HG02798 (cell line): ENCODE measurements around the gene ADGRA1.
"Not testable (repeated sequence)": the region's sequence is repeated elsewhere in the genome, so short reads cannot be mapped to it uniquely, and the experiment has no call there.

Experiments used
- ATAC-seq: cut with Tn5 transposase; IDR thresholded peaks from one replicate; pipeline ENCODE4 v1.9.1; 2021; ENCODE audit warnings: mild to moderate bottlenecking; ENCODE audit not compliant: unreplicated experiment, poor library complexity

ADGRA1 gene

GRCh38 chr10:133107442-133107841, 19.7 kb downstream of the ADGRA1 start:
- no peak for ATAC-seq

GRCh38 chr10:133109711-133110110, 22.0 kb downstream of the ADGRA1 start:
- no peak for ATAC-seq

DNA sequence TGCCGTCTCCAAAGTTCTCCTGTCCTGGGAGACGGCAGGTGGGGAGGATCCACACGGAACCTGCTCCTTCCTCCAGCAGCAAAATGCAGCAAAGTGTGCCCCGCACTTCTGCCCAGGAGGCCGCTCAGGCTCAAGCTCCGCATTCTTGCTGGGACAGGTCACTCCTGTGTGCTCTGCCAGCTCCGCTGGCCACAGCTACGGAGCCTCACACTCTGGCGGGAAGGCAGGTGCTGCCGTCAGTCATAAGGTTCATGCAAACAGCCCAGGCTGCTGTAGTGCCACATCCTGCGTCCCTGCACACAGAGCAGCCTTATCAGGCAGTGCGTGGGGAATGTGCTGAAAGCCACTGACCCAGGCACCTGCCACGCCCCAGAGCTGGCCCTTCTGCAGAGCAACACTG, 22.4 kb downstream of the ADGRA1 start:
- no peak for ATAC-seq

GRCh38 chr10:133110609-133111275, 23.0 kb downstream of the ADGRA1 start:
- no peak for ATAC-seq

GRCh38 chr10:133111640-133112039, 23.9 kb downstream of the ADGRA1 start:
- ATAC-seq: not testable (repeated sequence)

GRCh38 chr10:133113146-133113830, 25.6 kb downstream of the ADGRA1 start:
- no peak for ATAC-seq

DNA sequence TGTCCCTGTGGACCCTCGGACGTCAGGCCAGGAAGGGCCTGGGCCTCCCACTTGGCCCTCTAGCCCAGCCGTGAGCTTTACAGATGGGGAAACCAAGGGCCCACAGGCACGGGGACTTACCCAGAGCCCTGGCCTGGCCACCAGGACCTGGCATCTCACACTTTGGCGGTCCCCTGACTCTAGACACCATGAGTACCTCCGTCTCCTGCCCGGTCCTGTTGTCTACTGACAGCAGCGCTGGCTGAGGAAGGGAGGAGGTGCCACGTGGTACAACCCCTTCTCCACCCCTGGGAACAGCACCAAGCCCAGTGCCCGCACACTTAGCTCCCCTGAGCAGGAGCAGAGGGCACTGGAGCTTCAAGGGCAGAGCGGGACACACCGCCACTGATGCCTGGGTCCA, 26.1 kb downstream of the ADGRA1 start:
- ATAC-seq: no peak

DNA sequence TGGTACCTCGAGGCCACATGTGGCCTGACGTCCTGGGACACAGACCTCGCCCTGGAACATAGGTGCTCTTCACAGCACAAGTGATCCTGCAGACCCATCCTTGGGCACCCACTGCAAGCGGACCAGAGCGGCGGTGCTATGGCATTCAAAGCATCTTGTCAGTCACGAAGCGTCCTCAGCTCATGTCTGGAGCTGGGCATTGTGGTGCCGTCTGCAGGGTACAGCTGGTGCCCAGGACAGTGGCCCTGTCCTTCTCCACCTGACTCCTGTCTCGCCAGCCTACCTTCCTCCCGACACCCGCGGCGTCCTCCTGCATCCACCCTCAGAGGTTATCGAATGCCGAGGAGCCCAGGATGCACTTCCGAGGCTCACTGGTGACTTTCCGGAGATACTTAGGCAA, 26.5 kb downstream of the ADGRA1 start:
- no peak for ATAC-seq

- no peak for ATAC-seq
Measured at GRCh38 chr10:133114726-133115452, 27.2 kb downstream of the ADGRA1 start.

DNA sequence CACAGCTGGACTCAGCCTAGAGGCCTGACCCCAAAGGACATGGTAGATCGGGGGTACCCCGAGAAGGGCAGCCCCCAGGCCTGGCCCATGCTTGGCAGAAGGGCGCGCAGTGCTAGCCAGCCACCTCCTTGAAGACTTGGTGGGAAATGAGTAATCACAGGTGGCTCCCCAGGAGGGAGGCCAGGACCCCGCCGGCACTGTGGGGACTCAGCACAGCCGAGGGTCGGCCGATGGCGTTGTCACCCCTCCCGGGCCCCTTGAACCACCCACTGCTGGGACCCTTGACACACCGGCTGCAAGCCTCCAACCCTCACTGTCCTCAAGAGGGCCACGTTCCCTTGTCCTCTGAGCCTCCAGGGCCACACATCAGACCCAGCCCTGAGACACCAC, 27.7 kb downstream of the ADGRA1 start:
- ATAC-seq: no peak

DNA sequence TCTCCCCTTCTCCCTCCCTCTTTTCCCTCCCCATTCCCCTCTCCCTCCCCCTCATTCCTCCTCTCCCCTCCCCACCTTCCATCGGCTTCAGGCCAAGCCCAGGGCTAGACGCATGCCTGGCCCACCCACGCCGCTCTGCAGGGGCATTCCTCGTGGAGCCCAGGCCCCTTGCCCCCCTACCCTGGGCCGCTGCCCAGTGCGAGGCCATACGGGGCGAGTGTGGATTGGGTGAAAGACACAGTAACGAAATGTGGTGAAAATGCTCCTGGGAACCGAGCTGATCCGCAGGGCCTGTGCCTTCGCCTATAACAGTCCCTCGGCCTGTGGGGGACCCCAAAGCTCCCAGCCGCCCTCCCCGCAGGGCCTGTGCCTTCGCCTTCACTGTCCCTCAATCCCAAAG, 28.3 kb downstream of the ADGRA1 start:
- ATAC-seq: no peak

DNA sequence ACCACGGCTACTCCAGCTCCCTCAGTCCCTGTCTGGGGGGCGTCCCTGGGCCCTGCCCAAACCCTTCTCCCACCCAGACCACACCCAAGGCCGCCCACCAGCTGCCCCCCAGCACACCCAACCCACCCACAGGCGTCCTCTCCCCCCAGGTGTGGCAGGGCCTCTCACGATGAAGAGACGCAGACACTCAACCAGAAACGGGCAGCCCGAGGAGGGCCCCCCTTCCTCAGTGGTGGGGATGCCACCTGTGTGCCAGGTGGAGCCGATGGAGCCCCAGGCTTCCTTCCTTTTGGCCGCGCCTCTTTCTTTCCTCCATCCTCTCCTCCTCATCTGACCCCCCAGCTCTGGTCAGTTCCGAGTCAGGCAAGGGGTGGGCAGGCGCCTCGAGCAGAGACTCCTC, 28.7 kb downstream of the ADGRA1 start:
- ATAC-seq: no peak

GRCh38 chr10:133117036-133117687, 29.4 kb downstream of the ADGRA1 start:
- ATAC-seq: no peak

DNA sequence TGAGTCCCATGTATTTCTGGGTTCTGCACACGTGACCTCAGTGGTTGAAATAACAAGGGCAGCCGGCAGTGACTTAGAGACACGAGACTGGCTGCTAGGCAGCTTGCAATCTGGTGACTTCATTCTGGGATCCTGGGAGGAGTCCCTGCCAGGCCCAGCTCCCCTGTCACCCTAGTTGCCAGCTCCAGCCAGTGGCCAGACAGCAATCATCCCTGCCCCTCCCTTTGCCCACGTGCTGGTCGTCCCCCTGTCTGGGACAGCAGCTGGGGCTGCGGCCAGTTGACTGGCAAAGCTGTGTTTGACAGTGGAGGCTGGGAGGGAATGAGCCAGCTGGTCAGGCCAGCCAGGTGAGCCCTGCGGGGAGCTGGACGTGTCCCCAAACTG, 30.0 kb downstream of the ADGRA1 start:
- ATAC-seq: no peak

GRCh38 chr10:133121479-133121878, 33.8 kb downstream of the ADGRA1 start:
- no peak for ATAC-seq

DNA sequence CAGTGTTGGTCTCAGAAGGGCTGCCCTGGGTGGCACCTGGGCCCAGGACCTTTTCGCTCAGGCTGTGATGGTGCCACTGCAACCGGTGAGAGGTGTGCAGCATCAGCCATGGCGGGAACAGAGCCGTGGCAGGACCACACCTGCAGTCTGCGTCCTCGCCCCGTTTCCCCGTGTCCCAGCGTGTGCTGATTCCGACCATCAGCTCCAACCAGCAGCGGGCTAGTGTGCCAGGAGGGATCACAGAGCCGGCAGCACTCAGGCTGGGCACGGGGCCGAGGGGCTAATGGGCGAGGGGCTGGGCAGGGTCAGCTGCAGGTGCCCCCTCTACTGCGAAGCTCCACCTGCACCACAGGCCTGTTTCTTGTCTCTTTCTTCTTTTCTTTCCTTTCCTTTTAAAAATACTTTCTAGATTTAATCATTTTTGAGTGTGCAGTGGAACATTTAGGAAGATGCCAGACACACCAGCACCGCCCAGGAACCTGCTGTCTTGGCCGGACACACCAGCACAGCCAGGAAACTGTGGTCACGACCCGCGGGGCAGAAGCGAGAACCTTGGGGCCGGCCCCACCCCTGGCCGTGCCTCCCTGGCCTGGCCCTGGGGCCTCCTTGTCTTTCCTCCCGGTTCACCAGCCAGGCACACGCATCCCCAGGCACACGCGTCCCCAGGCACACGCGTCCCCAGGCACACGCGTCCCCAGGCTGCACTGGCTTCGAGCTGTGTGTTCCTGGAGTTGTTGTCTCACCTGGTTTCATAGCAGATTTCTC, 34.6 kb downstream of the ADGRA1 start:
- no peak for ATAC-seq

- no peak for ATAC-seq
Measured at GRCh38 chr10:133123050-133123745, 35.5 kb downstream of the ADGRA1 start.

GRCh38 chr10:133123746-133124356, 36.1 kb downstream of the ADGRA1 start:
- no peak for ATAC-seq
